CD4-positive, alpha-beta memory T cell (primary cell): ENCODE results near the gene PIWIL1. TPM values are rescaled to one million over a fixed set of nuclear protein-coding genes. Genes with fewer than 3 reads are reported as not detected.

Experiments used
- CTCF ChIA-PET: fragments of 350-600 bp; sonication (Branson Sonifier 250); formaldehyde crosslinking; loops from one replicate; lab custom pipeline; 2021; ENCODE audit warnings: inconsistent platforms; ENCODE audit not compliant: partially characterized antibody; lab: Charles Lee
- POLR2A ChIA-PET: fragments of 350-600 bp; sonication (Branson Sonifier 250); formaldehyde crosslinking; loops from one replicate; lab custom pipeline; 2021; ENCODE audit not compliant: partially characterized antibody; lab: Charles Lee
- DNase-seq, 5 donors: peaks; one replicate each; pipeline versions ENCODE4 v3.0.0 to v3.0.0-alpha.2; 2020 to 2022; ENCODE audit warnings: mixed read lengths in 1 of 5
- H3K27ac ChIP-seq: one replicate; pipeline ENCODE4 v1.7.0; 2013; ENCODE audit warnings: low read depth, low read length
- H3K27me3 ChIP-seq: 2 replicates; pipeline ENCODE4 v1.7.0; 2013; ENCODE audit warnings: mild to moderate bottlenecking, low read length, moderate library complexity; ENCODE audit not compliant: insufficient read depth
- H3K36me3 ChIP-seq: 2 replicates; pipeline ENCODE4 v1.7.0; 2013; ENCODE audit warnings: mild to moderate bottlenecking, low read length, moderate library complexity; ENCODE audit not compliant: insufficient read depth
- H3K4me1 ChIP-seq: 2 replicates; pipeline ENCODE4 v1.7.0; 2013; ENCODE audit warnings: mild to moderate bottlenecking, low read length, moderate library complexity; ENCODE audit not compliant: insufficient read depth
- H3K4me3 ChIP-seq, 2 donors: one replicate each; pipeline ENCODE4 v1.7.0; 2013; ENCODE audit warnings: low read length in 2 of 2, mild to moderate bottlenecking in 1 of 2
- H3K9me3 ChIP-seq, 2 donors: one replicate each; pipeline ENCODE4 v1.7.0; 2013; ENCODE audit warnings: low read length in 2 of 2, control low read depth in 1 of 2; ENCODE audit not compliant: control insufficient read depth in 1 of 2
- H3K27ac Mint-ChIP-seq, 7 donors: one replicate each; pipeline ENCODE4 v1.8.0; 2020 to 2021; ENCODE audit warnings: mixed read lengths in 7 of 7, mild to moderate bottlenecking in 6 of 7, inconsistent platforms in 3 of 7, moderate library complexity in 3 of 7
- H3K27me3 Mint-ChIP-seq, 2 donors: one replicate each; pipeline ENCODE4 v1.8.0; 2020 to 2021; ENCODE audit warnings: mixed read lengths in 2 of 2
- H3K36me3 Mint-ChIP-seq, 2 donors: one replicate each; pipeline ENCODE4 v1.8.0; 2020 to 2021; ENCODE audit warnings: mixed read lengths in 2 of 2, inconsistent platforms in 1 of 2, mild to moderate bottlenecking in 1 of 2
- H3K4me1 Mint-ChIP-seq, 4 donors: one replicate each; pipeline ENCODE4 v1.8.0; 2020 to 2021; ENCODE audit warnings: mixed read lengths in 4 of 4, mild to moderate bottlenecking in 1 of 4
- H3K4me3 Mint-ChIP-seq, 8 donors: one replicate each; pipeline ENCODE4 v1.8.0; 2020 to 2021; ENCODE audit warnings: mixed read lengths in 8 of 8, mild to moderate bottlenecking in 7 of 8, moderate library complexity in 6 of 8, inconsistent platforms in 3 of 8
- H3K9me3 Mint-ChIP-seq, 8 donors: one replicate each; pipeline ENCODE4 v1.8.0; 2020 to 2021; ENCODE audit warnings: mixed read lengths in 8 of 8, mild to moderate bottlenecking in 5 of 8, inconsistent platforms in 3 of 8, moderate library complexity in 1 of 8
- intact Hi-C: fragments of 100-400 bp; cut with micrococcal nuclease; formaldehyde crosslinking; loops from one replicate; pipeline ENCODE4 v1.15.1; 2023
- polyA plus RNA-seq, 2 donors: library from polyadenylated mRNA; unstranded; fragments of 300-500 nt; fragmentation: Illumina TruSeq; gene quantifications; one replicate each; pipeline ENCODE4 v1.2.3, GENCODE V29; 2021
- total RNA-seq, 2 experiments: library from RNA; stranded (reverse); gene quantifications; one replicate each; pipeline ENCODE4 v1.2.3, GENCODE V29; 2021

The PIWIL1 gene
- total and polyA plus RNA-seq, 4 experiments from 2014 or later, result not detected

GRCh38 chr12:130396667-130397066, 59.0 kb downstream of the PIWIL1 start:
- POLR2A ChIA-PET, result no interaction called here
- no peak overlapping the region for H3K4me3 Mint-ChIP-seq

GRCh38 chr12:130398100-130398848, 60.6 kb downstream of the PIWIL1 start:
- Mint-ChIP-seq H3K36me3 (no peaks in the 10 kb centered on the region), H3K27ac (no peak overlapping the region), H3K27me3 (peaks cover 0 to 5% of the 10 kb centered on the region in 2 donors), H3K4me1 (no peaks in the 10 kb centered on the region), H3K4me3 (no peak overlapping the region), H3K9me3 (peaks cover 0 to 5% (median 4%) of the 10 kb centered on the region in 8 donors)
- intact Hi-C loops, result no loop called here
- H3K27me3 ChIP-seq, result no peaks in the 10 kb centered on the region
- POLR2A ChIA-PET, result no interaction called here
- CTCF ChIA-PET, result no interaction called here
- no peaks in the 10 kb centered on the region for H3K4me1 ChIP-seq
- no peak overlapping the region for H3K4me3 ChIP-seq
- H3K36me3 ChIP-seq, result no peaks in the 10 kb centered on the region
- H3K9me3 ChIP-seq, result no peaks in the 10 kb centered on the region
- no peak overlapping the region for H3K27ac ChIP-seq
- no peak for DNase-seq

More at GRCh38 chr12:130396667-130397066, 59.0 kb downstream of the PIWIL1 start:
- intact Hi-C loops, result no loop called here
- Histone ChIP-seq H3K4me3 (no peak overlapping the region), H3K27me3 (no peaks in the 10 kb centered on the region), H3K36me3 (no peaks in the 10 kb centered on the region), H3K9me3 (no peaks in the 10 kb centered on the region), H3K4me1 (no peaks in the 10 kb centered on the region), H3K27ac (no peak overlapping the region)
- DNase-seq, result no peak
- CTCF ChIA-PET, result no interaction called here
- Mint-ChIP-seq H3K9me3 (peaks cover 0 to 5% (median 4%) of the 10 kb centered on the region in 8 donors), H3K36me3 (no peaks in the 10 kb centered on the region), H3K27ac (no peak overlapping the region), H3K4me1 (no peaks in the 10 kb centered on the region), H3K27me3 (peaks cover 0 to 5% of the 10 kb centered on the region in 2 donors)

GRCh38 chr12:130401703-130402102, 64.0 kb downstream of the PIWIL1 start:
- Histone ChIP-seq H3K4me3 (no peak overlapping the region), H3K9me3 (no peaks in the 10 kb centered on the region), H3K36me3 (no peaks in the 10 kb centered on the region), H3K4me1 (no peaks in the 10 kb centered on the region), H3K27me3 (no peaks in the 10 kb centered on the region), H3K27ac (no peak overlapping the region)
- Mint-ChIP-seq H3K27me3 (peaks cover 0 to 4% of the 10 kb centered on the region in 2 donors), H3K9me3 (peaks cover 0 to 2% (median 0%) of the 10 kb centered on the region in 8 donors), H3K36me3 (no peaks in the 10 kb centered on the region), H3K4me3 (no peak overlapping the region), H3K4me1 (no peaks in the 10 kb centered on the region), H3K27ac (no peak overlapping the region)
- CTCF ChIA-PET, result no interaction called here
- no peak for DNase-seq
- intact Hi-C loops, result no loop called here
- POLR2A ChIA-PET, result no interaction called here

- Mint-ChIP-seq H3K4me3 (no peak overlapping the region), H3K9me3 (peaks cover 0 to 2% (median 0%) of the 10 kb centered on the region in 8 donors), H3K36me3 (no peaks in the 10 kb centered on the region), H3K4me1 (no peaks in the 10 kb centered on the region), H3K27ac (no peak overlapping the region), H3K27me3 (peaks cover 0 to 2% of the 10 kb centered on the region in 2 donors)
- Histone ChIP-seq H3K9me3 (no peaks in the 10 kb centered on the region), H3K4me3 (no peak overlapping the region), H3K27ac (no peak overlapping the region), H3K27me3 (no peaks in the 10 kb centered on the region), H3K36me3 (no peaks in the 10 kb centered on the region), H3K4me1 (no peaks in the 10 kb centered on the region)
- ChIA-PET POLR2A (no interaction called here), CTCF (no interaction called here)
- no peak for DNase-seq
- intact Hi-C loops, result no loop called here
These were observed 67.6 kb downstream of the PIWIL1 start for GRCh38 chr12:130405332-130405731.

GRCh38 chr12:130412384-130412783, 74.7 kb downstream of the PIWIL1 start:
- POLR2A ChIA-PET, result no interaction called here
- CTCF ChIA-PET, result no interaction called here
- H3K27ac Mint-ChIP-seq, result no peak overlapping the region
- Histone ChIP-seq H3K27me3 (no peaks in the 10 kb centered on the region), H3K4me3 (no peak overlapping the region), H3K9me3 (no peaks in the 10 kb centered on the region), H3K36me3 (no peaks in the 10 kb centered on the region), H3K27ac (no peak overlapping the region), H3K4me1 (no peaks in the 10 kb centered on the region)
- H3K4me3 Mint-ChIP-seq, result no peak overlapping the region
- DNase-seq, result no peak
- no peaks in the 10 kb centered on the region for H3K36me3 Mint-ChIP-seq
- H3K9me3 Mint-ChIP-seq, result peaks cover 0 to 3% (median 0%) of the 10 kb centered on the region in 8 donors
- intact Hi-C loops, result no loop called here
- H3K4me1 Mint-ChIP-seq, result no peaks in the 10 kb centered on the region
- H3K27me3 Mint-ChIP-seq, result peaks cover 2 to 3% of the 10 kb centered on the region in 2 donors

GRCh38 chr12:130413909-130414308, 76.2 kb downstream of the PIWIL1 start:
- intact Hi-C loops, result no loop called here

GRCh38 chr12:130414381-130414780, 76.7 kb downstream of the PIWIL1 start:
- CTCF ChIA-PET, result no interaction called here

More at GRCh38 chr12:130413909-130414308, 76.2 kb downstream of the PIWIL1 start:
- H3K4me3 Mint-ChIP-seq, result no peak overlapping the region
- no peak overlapping the region for H3K27ac Mint-ChIP-seq
- peaks cover 4% of the 10 kb centered on the region in 2 donors for H3K27me3 Mint-ChIP-seq
- peaks cover 0 to 3% (median 0%) of the 10 kb centered on the region in 8 donors for H3K9me3 Mint-ChIP-seq
- H3K36me3 ChIP-seq, result no peaks in the 10 kb centered on the region
- no peak overlapping the region for H3K27ac ChIP-seq
- H3K27me3 ChIP-seq, result no peaks in the 10 kb centered on the region
- no peaks in the 10 kb centered on the region for H3K36me3 Mint-ChIP-seq
- no peak for DNase-seq
- H3K9me3 ChIP-seq, result no peaks in the 10 kb centered on the region
- ChIA-PET POLR2A (no interaction called here), CTCF (no interaction called here)
- H3K4me3 ChIP-seq, result no peak overlapping the region
- no peaks in the 10 kb centered on the region for H3K4me1 Mint-ChIP-seq
- no peaks in the 10 kb centered on the region for H3K4me1 ChIP-seq

More at GRCh38 chr12:130414381-130414780, 76.7 kb downstream of the PIWIL1 start:
- Mint-ChIP-seq H3K9me3 (peaks cover 0 to 3% (median 0%) of the 10 kb centered on the region in 8 donors), H3K27ac (no peak overlapping the region), H3K4me1 (no peaks in the 10 kb centered on the region), H3K4me3 (no peak overlapping the region), H3K27me3 (peaks cover 4% of the 10 kb centered on the region in 2 donors), H3K36me3 (no peaks in the 10 kb centered on the region)
- H3K36me3 ChIP-seq, result no peaks in the 10 kb centered on the region
- H3K4me3 ChIP-seq, result no peak overlapping the region
- H3K27me3 ChIP-seq, result no peaks in the 10 kb centered on the region
- no peak for DNase-seq
- intact Hi-C loops, result no loop called here
- H3K27ac ChIP-seq, result no peak overlapping the region
- no peaks in the 10 kb centered on the region for H3K9me3 ChIP-seq
- POLR2A ChIA-PET, result no interaction called here
- H3K4me1 ChIP-seq, result no peaks in the 10 kb centered on the region
